GM12878 (cell line): Measurements from ENCODE around the gene SUSD6. TPM values are rescaled to one million over a fixed set of nuclear protein-coding genes. Genes with fewer than 3 reads are reported as not detected.
A peak's percentile ranks its signal among the peaks of the same experiment; 100 is the strongest.

Source experiments
- ATAC-seq: fragments of 200-7000 bp; cut with Tn5 transposase; 3 replicates; pipeline ENCODE4 v1.9.1; 2020; ENCODE audit warnings: mild to moderate bottlenecking, moderate library complexity
- BruUV-seq: library from RNA; stranded (reverse); fragments of 400-500 nt; replicated peaks from 2 replicates; lab custom pipeline; 2021; lab: Mats Ljungman, UMichigan
- CTCF ChIA-PET: fragments of 300-600 bp; sonication (Branson Sonifier 250); formaldehyde crosslinking; extraction: SDS; loops from one replicate; lab custom pipeline; 2021; ENCODE audit warnings: inconsistent platforms; lab: Yijun Ruan, JAX
- POLR2A ChIA-PET: fragments of 350-600 bp; formaldehyde crosslinking; extraction: SDS; loops from one replicate; lab custom pipeline; 2021; ENCODE audit warnings: inconsistent platforms; lab: Charles Lee
- RAD21 ChIA-PET: fragments of 300-600 bp; sonication (Branson Sonifier 250); formaldehyde crosslinking; loops from one replicate; lab custom pipeline; 2023; ENCODE audit warnings: antibody characterized with exemption; ENCODE audit not compliant: unreplicated experiment; lab: Charles Lee
- SMC1A ChIA-PET: fragments of 300-600 bp; sonication (Branson Sonifier 250); formaldehyde crosslinking; loops from one replicate; lab custom pipeline; 2023; ENCODE audit not compliant: unreplicated experiment, uncharacterized antibody; lab: Charles Lee
- DNase-seq: peaks from one replicate; pipeline ENCODE4 v3.0.0-alpha.2; 2011; ENCODE audit warnings: low read depth, low spot score
- FAIRE-seq: peaks from 3 replicates; lab custom pipeline; 2011; peaks lifted over from hg19 to GRCh38; lab: Jason Lieb, UNC
- H2AFZ ChIP-seq: 2 replicates; pipeline ENCODE4 v1.6.0; 2011; ENCODE audit warnings: low read depth, low read length, control low read depth; ENCODE audit not compliant: control insufficient read depth
- H3K27ac ChIP-seq: 2 replicates; pipeline ENCODE4 v1.5.1; 2011; ENCODE audit warnings: control low read depth; ENCODE audit not compliant: control insufficient read depth, insufficient read depth
- H3K27me3 ChIP-seq, 2 experiments: replicated peaks in 1 of 2; 2 replicates each; pipeline versions ENCODE4 v1.6.0 to v1.6.1; 2011; ENCODE audit warnings: low read length in 1 of 2; ENCODE audit not compliant: control insufficient read depth in 2 of 2, insufficient read depth in 2 of 2
- H3K36me3 ChIP-seq, 2 experiments: 2 replicates each; pipeline ENCODE4 v1.5.1; 2011; ENCODE audit warnings: low read length in 1 of 2; ENCODE audit not compliant: control insufficient read depth in 2 of 2, insufficient read depth in 2 of 2
- H3K4me1 ChIP-seq: 2 replicates; pipeline ENCODE4 v1.6.1; 2011; ENCODE audit warnings: mild to moderate bottlenecking, low read length, moderate library complexity, mixed read lengths; ENCODE audit not compliant: control insufficient read depth, insufficient read depth
- H3K4me2 ChIP-seq: 2 replicates; pipeline ENCODE4 v1.6.0; 2011; ENCODE audit warnings: control low read depth; ENCODE audit not compliant: control insufficient read depth, insufficient read depth
- H3K4me3 ChIP-seq: fragments of 200-600 bp; sonication (generic); 2 replicates; pipeline ENCODE4 v1.5.1; 2016
- H3K79me2 ChIP-seq: 2 replicates; pipeline ENCODE4 v1.6.0; 2011; ENCODE audit warnings: low read length; ENCODE audit not compliant: control insufficient read depth, insufficient read depth
- H3K9ac ChIP-seq: 2 replicates; pipeline ENCODE4 v1.8.0; 2011; ENCODE audit warnings: low read length, control low read depth, mixed read lengths; ENCODE audit not compliant: control insufficient read depth, insufficient read depth
- H3K9me3 ChIP-seq: replicated peaks from 3 replicates; pipeline ENCODE4 v1.5.1; 2011; ENCODE audit warnings: mild to moderate bottlenecking, low read length; ENCODE audit not compliant: control insufficient read depth, insufficient read depth
- H4K20me1 ChIP-seq: 2 replicates; pipeline ENCODE4 v1.6.0; 2011; ENCODE audit not compliant: control insufficient read depth, insufficient read depth
- PRDM15 ChIP-seq: fragments of 450-650 bp; formaldehyde crosslinking; IDR thresholded peaks from 2 replicates; pipeline ENCODE4 v1.4.0; 2020; ENCODE audit warnings: mild to moderate bottlenecking, moderate library complexity
- WGBS: methylation state at CpG from one replicate; pipeline ENCODE4 v1.1.6; 2016; ENCODE audit warnings: low lambda C conversion rate; ENCODE audit not compliant: insufficient replicate concordance, insufficient coverage; ENCODE audit errors: missing lambda C conversion rate; 5-methylcytosine and 5-hydroxymethylcytosine counted together
- in situ Hi-C: fragments of 300-500 bp; cut with MboI; formaldehyde crosslinking; loops from 9 replicates; pipeline ENCODE4 v1.14.3; 2018; ENCODE audit warnings: mixed read lengths
- intact Hi-C: fragments of 100-400 bp; cut with micrococcal nuclease; formaldehyde crosslinking; loops from one replicate; pipeline ENCODE4 v1.14.2; 2022; ENCODE audit not compliant: unreplicated experiment
- polyA plus RNA-seq, 11 experiments: library from polyadenylated mRNA; depleted of rRNA in 4 of 11; unstranded in 6 of 11; stranded (reverse) in 5 of 11; fragments of >200 nt; fragmentation: Nextera tagmentation in 4 of 11; fragmentation: Illumina TruSeq in 1 of 11; extraction: Ambion mirVana in 4 of 11; extraction: Trizol in 1 of 11; gene quantifications; 1 replicate in 1 of 11; 2 replicates in 10 of 11; pipeline versions ENCODE4 v1.2.1 to v1.2.3, GENCODE V29; 2011 to 2016; ENCODE audit warnings: inconsistent platforms in 2 of 11, missing spikeins in 2 of 11, low read depth in 1 of 11
- total RNA-seq, 4 experiments: library from RNA; depleted of rRNA in 3 of 4; stranded (reverse); fragments of >200 nt in 3 of 4; fragmentation: Illumina TruSeq in 1 of 4; extraction: Trizol in 1 of 4; gene quantifications; 2 replicates each; pipeline versions ENCODE4 v1.2.1 to v1.2.3, GENCODE V29; 2013 to 2021
- TF ChIP-seq, protein P1 (sequence below): fragments of 150-350 bp; IDR thresholded peaks from 2 replicates; pipeline ENCODE4 v1.6.1; 2014; ENCODE audit warnings: mild to moderate bottlenecking, low read depth, low read length

SUSD6 gene
- total and polyA plus RNA-seq, 10 of the 15 experiments (the other 5 are each of a cell fraction or from before 2014, with no cell fraction given): 6.6 to 39.8 (median 20.2) TPM

GRCh38 chr14:69587389-69587788, 24.0 kb upstream of the SUSD6 start:
- Histone ChIP-seq H3K4me1 (no peaks in the 10 kb centered on the region), H2AFZ (peak overlapping the region; percentile 33), H3K79me2 (no peaks in the 10 kb centered on the region), H3K4me3 (no peak overlapping the region), H3K36me3 (no peaks in the 10 kb centered on the region), H4K20me1 (no peaks in the 10 kb centered on the region), H3K27ac (no peak overlapping the region), H3K4me2 (0 out of 2 replicates have a peak overlapping the region, but pooled peaks have one; percentile 3), H3K9ac (no peak overlapping the region), H3K27me3 (no peaks in the 10 kb centered on the region), H3K9me3 (no peaks in the 10 kb centered on the region; the same call in 2 of the 3 replicates)
- WGBS: 46% methylated on average over 8 of the region's 8 CpGs
- ChIA-PET RAD21 (no interaction called here), CTCF (no interaction called here), SMC1A (interaction anchor here (0.8 kb wide), 1 partner anchor 126 kb away, joined by 3 read pairs; no protein-coding TSS in a partner anchor), POLR2A (no interaction called here)
- no peak for ATAC-seq
- intact Hi-C loops: loop anchor here (5.0 kb wide), 1 partner anchor 440 kb away; no protein-coding TSS in a partner anchor
- no peak for DNase-seq
- FAIRE-seq: no peak
- BruUV-seq: no TSS peak
- in situ Hi-C loops: loop anchor here (10.0 kb wide), 1 partner anchor 437 kb away; no protein-coding TSS in a partner anchor
- TF ChIP-seq PRDM15 (CRISPR knock-in tag): no peak
- TF ChIP-seq, protein P1, sequence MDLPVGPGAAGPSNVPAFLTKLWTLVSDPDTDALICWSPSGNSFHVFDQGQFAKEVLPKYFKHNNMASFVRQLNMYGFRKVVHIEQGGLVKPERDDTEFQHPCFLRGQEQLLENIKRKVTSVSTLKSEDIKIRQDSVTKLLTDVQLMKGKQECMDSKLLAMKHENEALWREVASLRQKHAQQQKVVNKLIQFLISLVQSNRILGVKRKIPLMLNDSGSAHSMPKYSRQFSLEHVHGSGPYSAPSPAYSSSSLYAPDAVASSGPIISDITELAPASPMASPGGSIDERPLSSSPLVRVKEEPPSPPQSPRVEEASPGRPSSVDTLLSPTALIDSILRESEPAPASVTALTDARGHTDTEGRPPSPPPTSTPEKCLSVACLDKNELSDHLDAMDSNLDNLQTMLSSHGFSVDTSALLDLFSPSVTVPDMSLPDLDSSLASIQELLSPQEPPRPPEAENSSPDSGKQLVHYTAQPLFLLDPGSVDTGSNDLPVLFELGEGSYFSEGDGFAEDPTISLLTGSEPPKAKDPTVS: no peak
